Liver (tissue), 3 donors: ENCODE data around the gene HNRNPA2B1.
"Not testable (repeated sequence)": the region's sequence is repeated elsewhere in the genome, so short reads cannot be mapped to it uniquely, and the experiment has no call there.

Experiments used
- EGR1 ChIP-seq, 2 donors: IDR thresholded peaks; 2 replicates each; pipeline ENCODE4 v1.6.1; 2016 to 2018; ENCODE audit warnings: antibody characterized with exemption in 2 of 2, low read depth in 2 of 2
- FOXA1 ChIP-seq: IDR thresholded peaks from 2 replicates; pipeline ENCODE4 v1.6.1; 2016; ENCODE audit warnings: antibody characterized with exemption
- HNF4G ChIP-seq: IDR thresholded peaks from 2 replicates; pipeline ENCODE4 v1.6.1; 2016; ENCODE audit warnings: antibody characterized with exemption
- JUND ChIP-seq, 2 donors: IDR thresholded peaks; 2 replicates each; pipeline ENCODE4 v1.6.1; 2016; ENCODE audit warnings: antibody characterized with exemption in 2 of 2
- MAX ChIP-seq: IDR thresholded peaks from 2 replicates; pipeline ENCODE4 v1.6.1; 2016; ENCODE audit warnings: antibody characterized with exemption
- NR2F2 ChIP-seq: IDR thresholded peaks from 2 replicates; pipeline ENCODE4 v1.6.1; 2016; ENCODE audit warnings: antibody characterized with exemption
- RAD21 ChIP-seq, 2 donors: IDR thresholded peaks; 2 replicates each; pipeline ENCODE4 v1.6.1; 2016; ENCODE audit warnings: antibody characterized with exemption in 2 of 2, mild to moderate bottlenecking in 2 of 2
- SP1 ChIP-seq: IDR thresholded peaks from 2 replicates; pipeline ENCODE4 v1.6.1; 2018; ENCODE audit warnings: antibody characterized with exemption, mild to moderate bottlenecking
- TAF1 ChIP-seq: conservative IDR thresholded peaks from 2 replicates; pipeline ENCODE4 v1.6.1; 2016; ENCODE audit warnings: antibody characterized with exemption, mild to moderate bottlenecking
- ZBTB33 ChIP-seq: IDR thresholded peaks from 2 replicates; pipeline ENCODE4 v1.6.1; 2016; ENCODE audit warnings: antibody characterized with exemption
- TF ChIP-seq, protein P1 (sequence below): fragments of 150-350 bp; IDR thresholded peaks from 2 replicates; pipeline ENCODE4 v1.5.1; 2017; ENCODE audit warnings: improper control_type of control experiment, low read depth, low read length; ENCODE audit not compliant: missing input control
- TF ChIP-seq, protein P2 (sequence below): IDR thresholded peaks from 2 replicates; pipeline ENCODE4 v1.6.1; 2016; ENCODE audit warnings: antibody characterized with exemption, mild to moderate bottlenecking
- donor health status: healthy.
- donor health status: healthy.

DNA sequence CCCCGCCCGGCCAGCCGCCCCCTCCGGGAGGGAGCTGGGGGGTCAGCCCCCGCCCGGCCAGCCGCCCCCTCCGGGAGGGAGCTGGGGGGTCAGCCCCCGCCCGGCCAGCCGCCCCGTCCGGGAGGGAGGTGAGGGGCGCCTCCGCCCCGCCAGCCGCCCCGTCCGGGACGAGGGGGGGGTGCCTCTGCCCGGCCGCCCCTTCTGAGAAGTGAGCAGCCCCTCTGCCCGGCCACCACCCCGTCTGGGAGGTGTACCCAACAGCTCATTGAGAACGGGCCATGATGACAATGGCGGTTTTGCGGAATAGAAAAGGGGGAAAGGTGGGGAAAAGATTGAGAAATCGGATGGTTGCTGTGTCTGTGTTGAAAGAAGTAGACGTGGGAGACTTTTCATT lies 52.2 kb downstream of the HNRNPA2B1 start:
- TF ChIP-seq, protein P1, sequence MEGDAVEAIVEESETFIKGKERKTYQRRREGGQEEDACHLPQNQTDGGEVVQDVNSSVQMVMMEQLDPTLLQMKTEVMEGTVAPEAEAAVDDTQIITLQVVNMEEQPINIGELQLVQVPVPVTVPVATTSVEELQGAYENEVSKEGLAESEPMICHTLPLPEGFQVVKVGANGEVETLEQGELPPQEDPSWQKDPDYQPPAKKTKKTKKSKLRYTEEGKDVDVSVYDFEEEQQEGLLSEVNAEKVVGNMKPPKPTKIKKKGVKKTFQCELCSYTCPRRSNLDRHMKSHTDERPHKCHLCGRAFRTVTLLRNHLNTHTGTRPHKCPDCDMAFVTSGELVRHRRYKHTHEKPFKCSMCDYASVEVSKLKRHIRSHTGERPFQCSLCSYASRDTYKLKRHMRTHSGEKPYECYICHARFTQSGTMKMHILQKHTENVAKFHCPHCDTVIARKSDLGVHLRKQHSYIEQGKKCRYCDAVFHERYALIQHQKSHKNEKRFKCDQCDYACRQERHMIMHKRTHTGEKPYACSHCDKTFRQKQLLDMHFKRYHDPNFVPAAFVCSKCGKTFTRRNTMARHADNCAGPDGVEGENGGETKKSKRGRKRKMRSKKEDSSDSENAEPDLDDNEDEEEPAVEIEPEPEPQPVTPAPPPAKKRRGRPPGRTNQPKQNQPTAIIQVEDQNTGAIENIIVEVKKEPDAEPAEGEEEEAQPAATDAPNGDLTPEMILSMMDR = not testable (repeated sequence)
- TF ChIP-seq TAF1; ZBTB33; EGR1 (IDR thresholded peaks at IDR 0.05; ENCODE audit: low read depth in 2 of 2); JUND (IDR thresholded peaks at IDR 0.05); FOXA1; MAX; HNF4G; SP1; NR2F2; RAD21 (IDR thresholded peaks at IDR 0.05): not testable (repeated sequence)
- TF ChIP-seq, protein P2, sequence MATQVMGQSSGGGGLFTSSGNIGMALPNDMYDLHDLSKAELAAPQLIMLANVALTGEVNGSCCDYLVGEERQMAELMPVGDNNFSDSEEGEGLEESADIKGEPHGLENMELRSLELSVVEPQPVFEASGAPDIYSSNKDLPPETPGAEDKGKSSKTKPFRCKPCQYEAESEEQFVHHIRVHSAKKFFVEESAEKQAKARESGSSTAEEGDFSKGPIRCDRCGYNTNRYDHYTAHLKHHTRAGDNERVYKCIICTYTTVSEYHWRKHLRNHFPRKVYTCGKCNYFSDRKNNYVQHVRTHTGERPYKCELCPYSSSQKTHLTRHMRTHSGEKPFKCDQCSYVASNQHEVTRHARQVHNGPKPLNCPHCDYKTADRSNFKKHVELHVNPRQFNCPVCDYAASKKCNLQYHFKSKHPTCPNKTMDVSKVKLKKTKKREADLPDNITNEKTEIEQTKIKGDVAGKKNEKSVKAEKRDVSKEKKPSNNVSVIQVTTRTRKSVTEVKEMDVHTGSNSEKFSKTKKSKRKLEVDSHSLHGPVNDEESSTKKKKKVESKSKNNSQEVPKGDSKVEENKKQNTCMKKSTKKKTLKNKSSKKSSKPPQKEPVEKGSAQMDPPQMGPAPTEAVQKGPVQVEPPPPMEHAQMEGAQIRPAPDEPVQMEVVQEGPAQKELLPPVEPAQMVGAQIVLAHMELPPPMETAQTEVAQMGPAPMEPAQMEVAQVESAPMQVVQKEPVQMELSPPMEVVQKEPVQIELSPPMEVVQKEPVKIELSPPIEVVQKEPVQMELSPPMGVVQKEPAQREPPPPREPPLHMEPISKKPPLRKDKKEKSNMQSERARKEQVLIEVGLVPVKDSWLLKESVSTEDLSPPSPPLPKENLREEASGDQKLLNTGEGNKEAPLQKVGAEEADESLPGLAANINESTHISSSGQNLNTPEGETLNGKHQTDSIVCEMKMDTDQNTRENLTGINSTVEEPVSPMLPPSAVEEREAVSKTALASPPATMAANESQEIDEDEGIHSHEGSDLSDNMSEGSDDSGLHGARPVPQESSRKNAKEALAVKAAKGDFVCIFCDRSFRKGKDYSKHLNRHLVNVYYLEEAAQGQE = not testable (repeated sequence)
